ENCODE results near the gene PFDN6. TPM values are rescaled to one million over a fixed set of nuclear protein-coding genes. Genes with fewer than 3 reads are reported as not detected.
A peak's percentile ranks its signal among the peaks of the same experiment; 100 is the strongest.

PFDN6 gene
- total RNA-seq, 1 experiment from 2014 or later, result 83.4 TPM

DNA sequence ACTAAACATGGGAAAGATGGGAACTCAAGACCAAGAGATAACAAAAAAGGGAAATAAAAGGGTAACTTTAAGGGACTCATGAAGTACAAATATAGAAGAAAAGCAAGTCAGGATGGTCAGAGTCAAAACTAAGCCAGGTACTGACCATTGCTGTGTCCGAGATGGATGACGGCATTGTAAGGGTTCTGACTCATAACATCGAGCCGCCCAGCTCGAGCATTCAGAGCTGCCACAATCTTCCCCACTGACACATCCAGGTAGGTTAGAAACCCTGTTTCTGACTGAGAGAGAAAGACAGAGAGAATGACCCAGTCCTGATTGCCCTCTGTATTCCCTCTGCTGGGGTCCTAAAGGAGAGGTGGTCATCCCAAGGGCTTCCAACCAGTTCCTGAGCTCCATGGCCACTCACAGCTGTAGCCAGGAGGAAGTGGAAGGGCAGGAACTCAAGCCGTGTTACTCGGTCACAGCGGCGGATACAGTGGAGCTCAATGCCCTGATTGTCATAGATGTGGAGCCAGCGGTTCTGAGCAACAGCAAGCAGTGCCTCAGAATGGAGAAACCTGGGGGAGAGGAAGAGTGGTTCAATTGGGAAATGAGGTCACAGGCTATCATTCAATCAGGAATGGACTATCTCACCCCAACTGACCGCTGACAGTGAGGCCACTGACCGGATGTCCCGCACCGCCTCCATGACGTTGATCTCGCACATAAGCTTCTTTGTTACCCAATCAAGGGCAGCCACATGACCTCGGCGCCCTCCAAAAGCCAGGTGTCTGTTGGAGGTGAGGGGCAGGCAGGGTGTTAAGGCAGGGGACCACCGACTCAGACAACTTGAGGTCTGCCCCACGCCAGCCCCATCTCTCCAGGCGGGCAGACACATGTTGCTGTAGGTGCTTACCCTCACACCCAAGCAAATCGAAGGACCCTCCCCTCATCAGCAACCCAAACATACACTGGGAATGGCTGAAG lies 2.2 kb upstream of the PFDN6 start:
- TF ChIP-seq, protein P1, sequence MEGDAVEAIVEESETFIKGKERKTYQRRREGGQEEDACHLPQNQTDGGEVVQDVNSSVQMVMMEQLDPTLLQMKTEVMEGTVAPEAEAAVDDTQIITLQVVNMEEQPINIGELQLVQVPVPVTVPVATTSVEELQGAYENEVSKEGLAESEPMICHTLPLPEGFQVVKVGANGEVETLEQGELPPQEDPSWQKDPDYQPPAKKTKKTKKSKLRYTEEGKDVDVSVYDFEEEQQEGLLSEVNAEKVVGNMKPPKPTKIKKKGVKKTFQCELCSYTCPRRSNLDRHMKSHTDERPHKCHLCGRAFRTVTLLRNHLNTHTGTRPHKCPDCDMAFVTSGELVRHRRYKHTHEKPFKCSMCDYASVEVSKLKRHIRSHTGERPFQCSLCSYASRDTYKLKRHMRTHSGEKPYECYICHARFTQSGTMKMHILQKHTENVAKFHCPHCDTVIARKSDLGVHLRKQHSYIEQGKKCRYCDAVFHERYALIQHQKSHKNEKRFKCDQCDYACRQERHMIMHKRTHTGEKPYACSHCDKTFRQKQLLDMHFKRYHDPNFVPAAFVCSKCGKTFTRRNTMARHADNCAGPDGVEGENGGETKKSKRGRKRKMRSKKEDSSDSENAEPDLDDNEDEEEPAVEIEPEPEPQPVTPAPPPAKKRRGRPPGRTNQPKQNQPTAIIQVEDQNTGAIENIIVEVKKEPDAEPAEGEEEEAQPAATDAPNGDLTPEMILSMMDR (conservative IDR thresholded peaks at IDR 0.05; ENCODE audit: low read depth, low read length), result no peak
- TF ChIP-seq EZH2 (IDR thresholded peaks at IDR 0.05; ENCODE audit: borderline replicate concordance, low read depth, low read length, poor library complexity, severe bottlenecking), result no peak
- H3K4me1 ChIP-seq (ENCODE audit: insufficient read depth, low read length, poor library complexity, severe bottlenecking), result peaks cover 16% of the 10 kb centered on the region
- H3K27me3 ChIP-seq (replicated peaks; ENCODE audit: insufficient read depth, low read depth, low read length, poor library complexity), result no peaks in the 10 kb centered on the region
- ChIA-PET CTCF (no interaction called here), POLR2A (ENCODE audit: low non-redundant PET) (no interaction called here)
- no peak overlapping the region for H3K27ac ChIP-seq (ENCODE audit: low read depth, low read length, poor library complexity, severe bottlenecking)
- no peak for DNase-seq (ENCODE audit: low spot score)
- intact Hi-C loops (cut with micrococcal nuclease; ENCODE audit: unreplicated experiment), result no loop called here
- BruUV-seq (replicated peaks), result no TSS peak
- H3K9me3 ChIP-seq (ENCODE audit: low read depth, low read length, poor library complexity, severe bottlenecking), result no peaks in the 10 kb centered on the region
- no peak overlapping the region for H3K4me3 ChIP-seq (ENCODE audit: low read depth, low read length, poor library complexity, severe bottlenecking)
- peaks cover 43% of the 10 kb centered on the region for H3K36me3 ChIP-seq (ENCODE audit: insufficient read depth, low read length, poor library complexity, severe bottlenecking)

DNA sequence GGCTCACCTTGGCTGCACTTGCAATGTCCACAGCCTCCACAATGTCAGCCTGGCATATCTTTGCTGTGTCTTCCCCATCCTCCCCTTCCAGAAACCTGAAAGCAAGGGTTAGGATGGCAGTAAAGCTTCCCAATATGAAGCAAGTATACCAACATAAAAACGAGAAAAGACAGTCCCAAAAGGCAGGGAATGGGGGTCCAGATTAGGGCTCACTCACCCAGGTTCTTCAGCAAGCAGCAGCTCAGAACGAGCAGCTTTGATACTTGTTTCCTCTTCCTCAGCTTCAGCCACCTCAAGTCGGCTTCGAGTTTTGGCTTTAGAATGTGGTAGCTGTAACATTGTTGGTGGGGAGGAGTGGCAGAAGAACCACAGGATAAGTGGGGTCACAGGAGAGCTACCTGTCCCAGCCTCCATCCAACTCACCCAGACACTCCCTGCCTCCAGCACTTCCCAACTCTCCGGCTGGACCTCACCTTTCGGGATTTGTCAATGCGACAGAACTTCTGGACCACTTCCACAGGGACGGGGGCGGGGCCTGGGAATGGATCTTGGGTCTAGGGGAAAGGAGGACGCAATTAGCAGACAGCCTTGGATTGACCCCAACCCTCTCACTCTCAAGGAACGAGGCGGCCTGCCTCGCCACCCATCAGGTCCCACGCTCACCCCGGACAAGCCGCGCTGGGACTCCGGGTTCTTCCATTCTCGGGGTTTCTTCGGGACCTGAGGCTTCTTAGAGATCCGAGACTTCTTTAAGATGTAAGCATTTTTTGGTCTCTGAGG lies 1.1 kb upstream of the PFDN6 start:
- H3K4me1 ChIP-seq (ENCODE audit: insufficient read depth, low read length, poor library complexity, severe bottlenecking), result peaks cover 16% of the 10 kb centered on the region
- no peak for DNase-seq (ENCODE audit: low spot score)
- intact Hi-C loops (cut with micrococcal nuclease; ENCODE audit: unreplicated experiment), result no loop called here
- H3K27ac ChIP-seq (ENCODE audit: low read depth, low read length, poor library complexity, severe bottlenecking), result peak overlapping the region; percentile 67
- peaks cover 40% of the 10 kb centered on the region for H3K36me3 ChIP-seq (ENCODE audit: insufficient read depth, low read length, poor library complexity, severe bottlenecking)
- peak overlapping the region; percentile 74 for H3K4me3 ChIP-seq (ENCODE audit: low read depth, low read length, poor library complexity, severe bottlenecking)
- H3K9me3 ChIP-seq (ENCODE audit: low read depth, low read length, poor library complexity, severe bottlenecking), result no peaks in the 10 kb centered on the region
- no peaks in the 10 kb centered on the region for H3K27me3 ChIP-seq (replicated peaks; ENCODE audit: insufficient read depth, low read depth, low read length, poor library complexity)
- ChIA-PET CTCF (interaction anchor here (1.2 kb wide), 1 partner anchor 11 kb away, joined by 5 read pairs; the partner anchor contains the start of gene RGL2), POLR2A (ENCODE audit: low non-redundant PET) (interaction anchor here (1.1 kb wide), 1 partner anchor 17 kb away, joined by 3 read pairs; the partner anchor contains the start of genes RPS18 and VPS52)
- BruUV-seq (replicated peaks), result TSS peak; percentile 83
- no peak for TF ChIP-seq EZH2 (IDR thresholded peaks at IDR 0.05; ENCODE audit: borderline replicate concordance, low read depth, low read length, poor library complexity, severe bottlenecking)
- TF ChIP-seq, protein P1 (conservative IDR thresholded peaks at IDR 0.05; ENCODE audit: low read depth, low read length), result no peak

DNA sequence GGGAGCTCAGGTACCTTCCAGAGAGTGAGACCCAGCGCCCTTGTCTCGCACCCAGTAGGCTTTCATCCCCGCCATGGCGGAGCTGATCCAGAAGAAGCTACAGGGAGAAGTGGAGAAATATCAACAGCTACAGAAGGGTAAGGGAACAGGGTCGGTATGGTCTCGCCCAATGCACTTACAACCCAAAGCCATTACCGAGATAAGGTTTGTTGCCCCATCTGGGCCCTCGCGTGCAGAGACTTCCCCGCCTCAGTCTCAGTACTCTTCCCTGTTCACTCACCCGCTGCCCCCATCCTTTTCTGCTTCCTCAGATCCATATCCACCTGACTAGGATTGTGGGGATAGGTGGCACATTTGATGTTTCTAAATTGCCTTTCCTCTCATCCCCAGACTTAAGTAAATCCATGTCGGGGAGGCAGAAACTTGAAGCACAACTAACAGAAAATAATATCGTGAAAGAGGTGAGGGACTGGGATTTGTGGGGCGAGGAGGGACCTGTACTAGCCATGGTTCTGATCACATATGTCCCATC lies 449 bp downstream of the PFDN6 start:
- H3K9me3 ChIP-seq (ENCODE audit: low read depth, low read length, poor library complexity, severe bottlenecking), result no peaks in the 10 kb centered on the region
- no peak for DNase-seq (ENCODE audit: low spot score)
- peaks cover 16% of the 10 kb centered on the region for H3K4me1 ChIP-seq (ENCODE audit: insufficient read depth, low read length, poor library complexity, severe bottlenecking)
- no peaks in the 10 kb centered on the region for H3K27me3 ChIP-seq (replicated peaks; ENCODE audit: insufficient read depth, low read depth, low read length, poor library complexity)
- ChIA-PET POLR2A (ENCODE audit: low non-redundant PET) (no interaction called here), CTCF (interaction anchor here (1.0 to 1.2 kb wide), 2 partner anchors 10 to 12 kb away, joined by 5 read pairs; partner anchors contain the start of genes B3GALT4 and RGL2)
- intact Hi-C loops (cut with micrococcal nuclease; ENCODE audit: unreplicated experiment), result no loop called here
- TF ChIP-seq, protein P1 (conservative IDR thresholded peaks at IDR 0.05; ENCODE audit: low read depth, low read length), result no peak
- no peak for TF ChIP-seq EZH2 (IDR thresholded peaks at IDR 0.05; ENCODE audit: borderline replicate concordance, low read depth, low read length, poor library complexity, severe bottlenecking)
- H3K36me3 ChIP-seq (ENCODE audit: insufficient read depth, low read length, poor library complexity, severe bottlenecking), result peaks cover 27% of the 10 kb centered on the region
- TSS peak; percentile 92 for BruUV-seq (replicated peaks)
- H3K4me3 ChIP-seq (ENCODE audit: low read depth, low read length, poor library complexity, severe bottlenecking), result peak overlapping the region; percentile 74
- H3K27ac ChIP-seq (ENCODE audit: low read depth, low read length, poor library complexity, severe bottlenecking), result peak overlapping the region; percentile 67
